HCT116 (cell line): ENCODE data around the gene DNM1L. TPM values are rescaled to one million over a fixed set of nuclear protein-coding genes. Genes with fewer than 3 reads are reported as not detected.

Source experiments
- ATAC-seq: fragments of 200-7000 bp; cut with Tn5 transposase; 2 replicates; pipeline ENCODE4 v1.9.1; 2020; ENCODE audit warnings: mild to moderate bottlenecking, moderate library complexity
- BruUV-seq: library from RNA; stranded (reverse); fragments of 400-500 nt; replicated peaks from 2 replicates; lab custom pipeline; 2021; lab: Mats Ljungman, UMichigan
- CTCF ChIA-PET: fragments of 300-600 bp; sonication (Branson Sonifier 250); formaldehyde crosslinking; loops from one replicate; lab custom pipeline; 2021; ENCODE audit warnings: antibody characterized with exemption; lab: Charles Lee
- POLR2A ChIA-PET: fragments of 300-600, 350-600 bp; sonication (Branson Sonifier 250); formaldehyde crosslinking; loops from one replicate; lab custom pipeline; 2021; ENCODE audit warnings: antibody characterized with exemption; lab: Charles Lee
- RAD21 ChIA-PET, 2 experiments: fragments of 300-600 bp; sonication (Branson Sonifier 250); formaldehyde crosslinking; loops; one replicate each; lab custom pipeline; 2023; ENCODE audit warnings: low total read pairs in 2 of 2; ENCODE audit not compliant: uncharacterized antibody in 2 of 2, unreplicated experiment in 2 of 2, low non-redundant PET in 1 of 2; lab: Charles Lee
- DNase-seq: peaks from one replicate; pipeline ENCODE4 v3.0.0-alpha.2; 2010; ENCODE audit warnings: low read depth, low spot score
- H2AFZ ChIP-seq: fragments of 200-600 bp; shearing (Covaris generic), sonication (generic); 2 replicates; pipeline ENCODE4 v1.6.1; 2017; ENCODE audit warnings: low read depth, mixed run types, mixed read lengths, antibody characterized with exemption, low read length; ENCODE audit not compliant: poor library complexity, severe bottlenecking
- H3K27ac ChIP-seq: 2 replicates; pipeline ENCODE4 v1.5.1; 2012; ENCODE audit warnings: low read depth, low read length
- H3K27me3 ChIP-seq: fragments of 200-600 bp; sonication (generic); 2 replicates; pipeline ENCODE4 v1.6.1; 2016; ENCODE audit warnings: mixed run types, low read length, mixed read lengths; ENCODE audit not compliant: insufficient read depth
- H3K36me3 ChIP-seq, 2 experiments: fragments of 200-500 bp in 1 of 2; fragments of 200-600 bp in 1 of 2; sonication (Bioruptor generic) in 1 of 2; sonication (generic) in 1 of 2; 2 replicates each; pipeline versions ENCODE4 v1.5.1 to v1.6.1; 2014 to 2016; ENCODE audit warnings: low read length in 2 of 2, inconsistent platforms in 1 of 2, mixed read lengths in 1 of 2, mixed run types in 1 of 2; ENCODE audit not compliant: insufficient read depth in 2 of 2, control insufficient read depth in 1 of 2
- H3K4me1 ChIP-seq, 2 experiments: fragments of 200-600 bp in 1 of 2; sonication (generic) in 1 of 2; 2 replicates each; pipeline versions ENCODE4 v1.5.1 to v1.6.1; 2012 to 2017; ENCODE audit warnings: low read length in 2 of 2, inconsistent platforms in 1 of 2, mild to moderate bottlenecking in 1 of 2, mixed read lengths in 1 of 2, mixed run types in 1 of 2, moderate library complexity in 1 of 2; ENCODE audit not compliant: insufficient read depth in 2 of 2, control insufficient read depth in 1 of 2
- H3K4me2 ChIP-seq: fragments of 200-600 bp; sonication (generic); 2 replicates; pipeline ENCODE4 v1.6.1; 2017; ENCODE audit warnings: mixed run types, low read length, mixed read lengths
- H3K4me3 ChIP-seq, 2 experiments: fragments of 200-600 bp in 1 of 2; sonication (generic) in 1 of 2; replicated peaks in 1 of 2; 2 replicates each; pipeline ENCODE4 v1.5.1; 2011 to 2016; ENCODE audit warnings: low read length in 2 of 2, control low read depth in 1 of 2, low read depth in 1 of 2, mild to moderate bottlenecking in 1 of 2, mixed read lengths in 1 of 2, mixed run types in 1 of 2
- H3K79me2 ChIP-seq: fragments of 200-600 bp; sonication (generic); 2 replicates; pipeline ENCODE4 v1.6.1; 2017; ENCODE audit warnings: mild to moderate bottlenecking, mixed run types, low read length, moderate library complexity, mixed read lengths; ENCODE audit not compliant: insufficient read depth
- H3K9ac ChIP-seq: fragments of 200-600 bp; sonication (generic); 2 replicates; pipeline ENCODE4 v1.6.1; 2016; ENCODE audit warnings: low read length, mixed read lengths
- H3K9me2 ChIP-seq: fragments of 200-600 bp; sonication (generic), shearing (Covaris generic); 2 replicates; pipeline ENCODE4 v1.6.1; 2017; ENCODE audit warnings: mixed run types, mild to moderate bottlenecking, moderate library complexity; ENCODE audit not compliant: insufficient read depth
- H3K9me3 ChIP-seq, 2 experiments: fragments of 200-500 bp in 1 of 2; fragments of 200-600 bp in 1 of 2; sonication (Bioruptor generic) in 1 of 2; sonication (generic) in 1 of 2; 2 replicates each; pipeline ENCODE4 v1.6.1; 2014 to 2017; ENCODE audit warnings: low read length in 2 of 2, mixed read lengths in 2 of 2, inconsistent platforms in 1 of 2, low read depth in 1 of 2, mild to moderate bottlenecking in 1 of 2, mixed run types in 1 of 2, moderate library complexity in 1 of 2; ENCODE audit not compliant: control insufficient read depth in 1 of 2, insufficient read depth in 1 of 2
- H4K20me1 ChIP-seq: fragments of 200-600 bp; sonication (generic), shearing (Covaris generic); 2 replicates; pipeline ENCODE4 v1.6.1; 2017; ENCODE audit warnings: mixed run types, mild to moderate bottlenecking, moderate library complexity; ENCODE audit not compliant: insufficient read depth
- ATF3 ChIP-seq: IDR thresholded peaks from 2 replicates; pipeline ENCODE4 v1.6.1; 2012
- CBX3 ChIP-seq: IDR thresholded peaks from 2 replicates; pipeline ENCODE4 v1.6.1; 2012; ENCODE audit warnings: low read depth
- EGR1 ChIP-seq: IDR thresholded peaks from 2 replicates; pipeline ENCODE4 v1.6.1; 2012; ENCODE audit warnings: low read depth
- EZH2 ChIP-seq: fragments of 200-600 bp; sonication (generic); IDR thresholded peaks from 2 replicates; pipeline ENCODE4 v1.6.1; 2017; ENCODE audit warnings: antibody characterized with exemption, mixed run types
- EZH2phosphoT487 ChIP-seq: fragments of 200-600 bp; IDR thresholded peaks from 2 replicates; pipeline ENCODE4 v1.6.1; 2018; ENCODE audit warnings: antibody characterized with exemption, borderline replicate concordance
- FOSL1 ChIP-seq: IDR thresholded peaks from 2 replicates; pipeline ENCODE4 v1.6.1; 2012; ENCODE audit warnings: low read depth
- RAD21 ChIP-seq: IDR thresholded peaks from 2 replicates; pipeline ENCODE4 v1.6.1; 2012; ENCODE audit warnings: low read depth, mild to moderate bottlenecking
- REST ChIP-seq: IDR thresholded peaks from 2 replicates; pipeline ENCODE4 v1.6.1; 2012; ENCODE audit warnings: low read depth
- SIN3A ChIP-seq: IDR thresholded peaks from 2 replicates; pipeline ENCODE4 v1.6.1; 2012; ENCODE audit warnings: low read depth
- SP1 ChIP-seq: IDR thresholded peaks from 2 replicates; pipeline ENCODE4 v1.6.1; 2012; ENCODE audit warnings: low read depth
- YY1 ChIP-seq: IDR thresholded peaks from 2 replicates; pipeline ENCODE4 v1.6.1; 2011; ENCODE audit warnings: low read length, low read depth, moderate library complexity, mild to moderate bottlenecking; ENCODE audit not compliant: insufficient replicate concordance; ENCODE audit errors: extremely low read depth
- ZFX ChIP-seq: fragments of 450-650 bp; IDR thresholded peaks from 2 replicates; pipeline ENCODE4 v1.6.1; 2017
- intact Hi-C: fragments of 100-400 bp; cut with micrococcal nuclease; formaldehyde crosslinking; loops from 2 replicates; pipeline ENCODE4 v1.10.0; 2022
- total RNA-seq: library from RNA; stranded (reverse); gene quantifications from one replicate; pipeline ENCODE4 v1.2.1, GENCODE V29; 2021; ENCODE audit not compliant: unreplicated experiment
- TF ChIP-seq, protein P1 (sequence below), 3 experiments: fragments of 200-600 bp in 1 of 3; sonication (generic) in 1 of 3; IDR thresholded peaks in 2 of 3; conservative IDR thresholded peaks in 1 of 3; 2 replicates each; pipeline ENCODE4 v1.5.1; 2012 to 2017; ENCODE audit warnings: low read depth in 2 of 3, low read length in 2 of 3, antibody characterized with exemption in 1 of 3, borderline replicate concordance in 1 of 3, control low read depth in 1 of 3, mild to moderate bottlenecking in 1 of 3, mixed read lengths in 1 of 3, mixed run types in 1 of 3, moderate library complexity in 1 of 3; ENCODE audit not compliant: insufficient read depth in 1 of 3

Gene DNM1L
- total RNA-seq, 1 experiment from 2014 or later, result 69.7 TPM

DNA sequence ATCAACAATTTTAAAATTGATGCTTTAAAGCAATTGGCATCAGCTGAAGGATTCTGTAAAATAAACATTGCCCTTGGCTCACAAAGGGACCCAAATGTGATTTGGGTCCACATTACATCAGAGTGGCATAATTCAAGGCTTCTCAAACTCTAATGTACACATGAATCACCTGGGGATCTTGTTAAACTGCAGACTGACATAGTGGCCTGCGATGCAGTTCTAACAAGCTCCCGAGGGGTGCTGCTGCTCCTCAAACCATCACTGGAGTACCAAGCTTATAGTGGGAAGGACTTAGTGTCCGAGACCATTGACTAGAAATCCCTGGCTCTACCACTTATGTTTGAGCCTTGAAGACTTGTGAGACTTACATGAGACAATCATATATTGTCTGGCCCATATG is 31.8 kb upstream of the DNM1L start:
- DNase-seq (no peak), ATAC-seq (no peak)
- H3K36me3 ChIP-seq, result no peaks in the 10 kb centered on the region
- H4K20me1 ChIP-seq, result no peaks in the 10 kb centered on the region
- TF ChIP-seq CBX3, result no peak
- TF ChIP-seq ZFX, result no peak
- TF ChIP-seq SIN3A, result no peak
- no peak for TF ChIP-seq EZH2
- TF ChIP-seq, protein P1, sequence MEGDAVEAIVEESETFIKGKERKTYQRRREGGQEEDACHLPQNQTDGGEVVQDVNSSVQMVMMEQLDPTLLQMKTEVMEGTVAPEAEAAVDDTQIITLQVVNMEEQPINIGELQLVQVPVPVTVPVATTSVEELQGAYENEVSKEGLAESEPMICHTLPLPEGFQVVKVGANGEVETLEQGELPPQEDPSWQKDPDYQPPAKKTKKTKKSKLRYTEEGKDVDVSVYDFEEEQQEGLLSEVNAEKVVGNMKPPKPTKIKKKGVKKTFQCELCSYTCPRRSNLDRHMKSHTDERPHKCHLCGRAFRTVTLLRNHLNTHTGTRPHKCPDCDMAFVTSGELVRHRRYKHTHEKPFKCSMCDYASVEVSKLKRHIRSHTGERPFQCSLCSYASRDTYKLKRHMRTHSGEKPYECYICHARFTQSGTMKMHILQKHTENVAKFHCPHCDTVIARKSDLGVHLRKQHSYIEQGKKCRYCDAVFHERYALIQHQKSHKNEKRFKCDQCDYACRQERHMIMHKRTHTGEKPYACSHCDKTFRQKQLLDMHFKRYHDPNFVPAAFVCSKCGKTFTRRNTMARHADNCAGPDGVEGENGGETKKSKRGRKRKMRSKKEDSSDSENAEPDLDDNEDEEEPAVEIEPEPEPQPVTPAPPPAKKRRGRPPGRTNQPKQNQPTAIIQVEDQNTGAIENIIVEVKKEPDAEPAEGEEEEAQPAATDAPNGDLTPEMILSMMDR (IDR thresholded peaks at IDR 0.05 in 2 of 3, conservative IDR thresholded peaks at IDR 0.05 in 1 of 3; ENCODE audit: borderline replicate concordance in 1 of 3, insufficient read depth in 1 of 3, low read depth in 2 of 3, low read length in 2 of 3), result no peak
- no peaks in the 10 kb centered on the region for H3K9me3 ChIP-seq
- no peak overlapping the region for H3K4me3 ChIP-seq
- H3K9me2 ChIP-seq, result no peaks in the 10 kb centered on the region
- CTCF ChIA-PET, result no interaction called here
- POLR2A ChIA-PET, result no interaction called here
- H3K4me1 ChIP-seq, result 0 out of 4 replicates have a peak, but pooled peaks cover 0 to 3% of the 10 kb centered on the region in 2 experiments
- no peaks in the 10 kb centered on the region for H3K79me2 ChIP-seq
- H3K27me3 ChIP-seq, result no peaks in the 10 kb centered on the region
- H3K9ac ChIP-seq, result no peak overlapping the region
- no peak overlapping the region for H2AFZ ChIP-seq
- H3K4me2 ChIP-seq, result no peak overlapping the region
- intact Hi-C loops, result no loop called here
- BruUV-seq, result no TSS peak
- no peak overlapping the region for H3K27ac ChIP-seq
- RAD21 ChIA-PET, result no interaction called here

- no peak for DNase-seq
- Histone ChIP-seq H3K9ac (no peak overlapping the region), H3K4me1 (0 out of 4 replicates have a peak, but pooled peaks cover 0 to 3% of the 10 kb centered on the region in 2 experiments), H4K20me1 (no peaks in the 10 kb centered on the region), H3K27me3 (no peaks in the 10 kb centered on the region), H3K4me3 (no peak overlapping the region), H2AFZ (no peak overlapping the region), H3K36me3 (no peaks in the 10 kb centered on the region), H3K79me2 (no peaks in the 10 kb centered on the region), H3K4me2 (no peak overlapping the region), H3K27ac (no peak overlapping the region), H3K9me2 (no peaks in the 10 kb centered on the region), H3K9me3 (no peaks in the 10 kb centered on the region)
- POLR2A ChIA-PET, result no interaction called here
- intact Hi-C loops, result no loop called here
- BruUV-seq, result no TSS peak
- RAD21 ChIA-PET, result no interaction called here
- CTCF ChIA-PET, result no interaction called here
- ATAC-seq, result no peak
- no peak for TF ChIP-seq FOSL1
- no peak for TF ChIP-seq YY1
- TF ChIP-seq ATF3, result no peak
- TF ChIP-seq ZFX, result no peak
- no peak for TF ChIP-seq EZH2phosphoT487
- no peak for TF ChIP-seq REST
- TF ChIP-seq SP1, result no peak
- no peak for TF ChIP-seq EGR1
- no peak for TF ChIP-seq CBX3
- TF ChIP-seq RAD21, result no peak
Measured at GRCh38 chr12:32650508-32650907, 28.6 kb upstream of the DNM1L start.
